ES-I3 (cell line): ENCODE measurements around the gene MT1B.
A peak's percentile ranks its signal among the peaks of the same experiment; 100 is the strongest.

Experiments used
- H3K36me3 ChIP-seq: 2 replicates; pipeline ENCODE4 v1.6.1; 2013; ENCODE audit warnings: mild to moderate bottlenecking, low read length, control low read depth, moderate library complexity; ENCODE audit not compliant: insufficient read depth
- H3K4me1 ChIP-seq: 2 replicates; pipeline ENCODE4 v1.6.1; 2013; ENCODE audit warnings: mild to moderate bottlenecking, control low read depth, low read length; ENCODE audit not compliant: insufficient read depth
- H3K9ac ChIP-seq: 2 replicates; pipeline ENCODE4 v1.6.1; 2013; ENCODE audit warnings: low read depth, mild to moderate bottlenecking, low read length, moderate library complexity
- H3K9me3 ChIP-seq: 2 replicates; pipeline ENCODE4 v1.6.1; 2013; ENCODE audit warnings: mild to moderate bottlenecking, low read length, moderate library complexity; ENCODE audit not compliant: control insufficient read depth, insufficient read depth

The MT1B gene

GRCh38 chr16:56651586-56651985, at the start of gene MT1B:
MT1B (plus strand) TSS chr16:56651886; CDS start chr16:56651954, 68 bp downstream.
- H3K4me1 ChIP-seq, result no peaks in the 10 kb centered on the region; the same call in 1 of the 2 replicates
- H3K36me3 ChIP-seq, result no peaks in the 10 kb centered on the region
- H3K9ac ChIP-seq, result no peak within 1 kb of the TSS
- H3K9me3 ChIP-seq, result no peaks in the 10 kb centered on the region

GRCh38 chr16:56603589-56603988, 48.1 kb upstream of the MT1B start:
- peaks cover 16% of the 10 kb centered on the region for H3K4me1 ChIP-seq
- H3K9ac ChIP-seq, result no peak overlapping the region
- no peaks in the 10 kb centered on the region for H3K9me3 ChIP-seq
- no peaks in the 10 kb centered on the region for H3K36me3 ChIP-seq

- Histone ChIP-seq H3K4me1 (peaks cover 23% of the 10 kb centered on the region), H3K9ac (no peak overlapping the region), H3K36me3 (no peaks in the 10 kb centered on the region), H3K9me3 (no peaks in the 10 kb centered on the region)
These were observed 46.7 kb upstream of the MT1B start for GRCh38 chr16:56604966-56605365.

GRCh38 chr16:56605475-56605874, 46.2 kb upstream of the MT1B start:
- H3K4me1 ChIP-seq, result peaks cover 28% of the 10 kb centered on the region
- no peaks in the 10 kb centered on the region for H3K36me3 ChIP-seq
- H3K9ac ChIP-seq, result no peak overlapping the region
- no peaks in the 10 kb centered on the region for H3K9me3 ChIP-seq

- Histone ChIP-seq H3K36me3 (no peaks in the 10 kb centered on the region), H3K9ac (no peak overlapping the region), H3K9me3 (no peaks in the 10 kb centered on the region), H3K4me1 (peaks cover 30% of the 10 kb centered on the region)
These were observed 45.6 kb upstream of the MT1B start for GRCh38 chr16:56606071-56606475.

GRCh38 chr16:56606476-56607108, 45.1 kb upstream of the MT1B start:
- Histone ChIP-seq H3K9ac (no peak overlapping the region), H3K36me3 (no peaks in the 10 kb centered on the region), H3K4me1 (peaks cover 30% of the 10 kb centered on the region), H3K9me3 (no peaks in the 10 kb centered on the region)

- Histone ChIP-seq H3K9me3 (no peaks in the 10 kb centered on the region), H3K36me3 (no peaks in the 10 kb centered on the region), H3K9ac (no peak overlapping the region), H3K4me1 (peaks cover 30% of the 10 kb centered on the region)
These were observed 44.5 kb upstream of the MT1B start for GRCh38 chr16:56607109-56607618.

- Histone ChIP-seq H3K36me3 (no peaks in the 10 kb centered on the region), H3K9ac (peak overlapping the region; percentile 52; the same call in 1 of the 2 replicates), H3K9me3 (no peaks in the 10 kb centered on the region), H3K4me1 (peaks cover 30% of the 10 kb centered on the region)
These were observed 44.0 kb upstream of the MT1B start for GRCh38 chr16:56607675-56608042.

GRCh38 chr16:56608043-56608875, 43.4 kb upstream of the MT1B start, which contains the start of gene MT2A:
MT2A (plus strand) TSS chr16:56608584; CDS start chr16:56608656, 72 bp downstream.
- H3K9ac ChIP-seq, result peak within 1 kb of the TSS; percentile 52
- peaks cover 30% of the 10 kb centered on the region for H3K4me1 ChIP-seq
- no peaks in the 10 kb centered on the region for H3K9me3 ChIP-seq
- no peaks in the 10 kb centered on the region for H3K36me3 ChIP-seq

GRCh38 chr16:56608876-56609462, 42.7 kb upstream of the MT1B start:
- Histone ChIP-seq H3K9me3 (no peaks in the 10 kb centered on the region), H3K9ac (peak overlapping the region; percentile 52), H3K4me1 (peaks cover 36% of the 10 kb centered on the region), H3K36me3 (no peaks in the 10 kb centered on the region)

GRCh38 chr16:56609463-56609921, 42.2 kb upstream of the MT1B start:
- Histone ChIP-seq H3K9me3 (no peaks in the 10 kb centered on the region), H3K9ac (peak overlapping the region; percentile 52), H3K4me1 (peaks cover 36% of the 10 kb centered on the region), H3K36me3 (no peaks in the 10 kb centered on the region)

- Histone ChIP-seq H3K36me3 (no peaks in the 10 kb centered on the region), H3K9me3 (no peaks in the 10 kb centered on the region), H3K9ac (peak overlapping the region; percentile 52), H3K4me1 (peaks cover 36% of the 10 kb centered on the region)
These were observed 41.6 kb upstream of the MT1B start for GRCh38 chr16:56610017-56610608.

GRCh38 chr16:56610609-56611111, 41.0 kb upstream of the MT1B start:
- Histone ChIP-seq H3K36me3 (no peaks in the 10 kb centered on the region), H3K4me1 (peaks cover 36% of the 10 kb centered on the region), H3K9me3 (no peaks in the 10 kb centered on the region), H3K9ac (peak overlapping the region; percentile 52; the same call in 1 of the 2 replicates)

GRCh38 chr16:56611281-56611833, 40.3 kb upstream of the MT1B start:
- Histone ChIP-seq H3K9me3 (no peaks in the 10 kb centered on the region), H3K4me1 (peaks cover 36% of the 10 kb centered on the region), H3K36me3 (no peaks in the 10 kb centered on the region), H3K9ac (no peak overlapping the region)
